LoVo (cell line): ENCODE measurements around the gene PCBP3.
"Not testable (repeated sequence)": the region's sequence is repeated elsewhere in the genome, so short reads cannot be mapped to it uniquely, and the experiment has no call there.

Experiments used
- DNase-seq: peaks from one replicate; pipeline ENCODE4 v3.0.0-alpha.2; 2016; ENCODE audit warnings: low spot score

The PCBP3 gene

GRCh38 chr21:45845770-45846090 is 202.2 kb downstream of the PCBP3 start:
- no peak for DNase-seq

GRCh38 chr21:45846373-45847160 is 203.0 kb downstream of the PCBP3 start:
- DNase-seq = no peak

GRCh38 chr21:45847870-45848269 is 204.3 kb downstream of the PCBP3 start:
- no peak for DNase-seq

DNA sequence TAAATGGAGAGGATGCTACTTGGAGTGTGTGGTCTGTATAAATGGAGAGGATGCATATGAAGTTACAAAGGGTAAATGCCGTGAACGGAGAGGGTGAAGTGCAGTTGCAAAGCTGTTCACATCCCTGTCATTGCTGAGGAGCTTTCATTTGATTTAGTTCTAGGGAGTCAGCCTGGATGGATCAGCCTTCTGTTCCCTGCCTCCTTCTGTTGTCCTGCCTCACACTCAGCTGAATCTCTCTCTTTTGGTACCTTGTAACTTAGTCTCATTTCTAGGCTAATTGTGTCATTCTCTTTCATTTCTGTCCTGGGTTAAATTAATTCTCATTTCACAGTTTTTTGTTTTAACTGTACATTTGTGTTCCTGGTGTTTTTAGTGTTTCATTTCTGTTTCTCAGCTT is 204.8 kb downstream of the PCBP3 start:
- DNase-seq = no peak

DNA sequence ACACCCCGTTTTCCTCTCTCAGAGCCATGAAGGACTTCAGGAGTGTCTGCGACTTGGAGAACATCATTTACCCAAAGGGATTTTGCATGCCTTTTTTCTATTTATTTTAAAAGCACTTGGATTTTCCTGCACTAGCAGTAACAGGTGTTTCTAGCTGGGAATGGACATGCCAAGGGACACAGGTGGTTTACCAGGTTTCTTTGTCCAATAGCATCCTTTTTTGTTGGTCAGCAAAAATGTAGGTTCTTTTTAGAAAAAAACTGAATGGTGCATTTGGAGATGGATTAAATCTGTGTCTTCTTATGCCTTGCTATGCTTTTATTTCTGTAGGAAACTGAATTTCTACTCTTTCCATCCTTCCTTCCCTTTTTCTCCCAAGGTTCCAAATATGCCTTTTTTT is 205.3 kb downstream of the PCBP3 start:
- no peak for DNase-seq

- no peak for DNase-seq
Measured at GRCh38 chr21:45849651-45850050, 206.1 kb downstream of the PCBP3 start.

DNA sequence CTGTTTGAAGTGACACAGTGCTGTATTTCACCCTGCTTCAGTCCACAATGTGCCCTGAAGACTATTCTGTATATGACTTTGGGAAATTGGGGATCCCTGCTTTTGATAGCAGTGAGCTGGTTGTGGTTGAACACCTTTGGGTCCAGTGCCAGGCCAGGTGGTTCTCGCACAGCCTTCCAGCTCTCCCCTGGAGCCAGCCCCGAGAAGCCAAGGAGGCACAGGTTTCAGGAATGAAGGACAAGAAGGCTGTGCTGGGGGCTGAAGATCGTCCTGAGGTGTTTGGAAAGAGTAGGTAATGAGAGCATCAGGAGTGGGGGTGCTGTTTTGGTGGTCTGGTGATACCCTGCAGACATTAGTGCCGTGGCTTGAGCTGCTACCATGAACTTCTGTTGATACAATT is 206.7 kb downstream of the PCBP3 start:
- no peak for DNase-seq

DNA sequence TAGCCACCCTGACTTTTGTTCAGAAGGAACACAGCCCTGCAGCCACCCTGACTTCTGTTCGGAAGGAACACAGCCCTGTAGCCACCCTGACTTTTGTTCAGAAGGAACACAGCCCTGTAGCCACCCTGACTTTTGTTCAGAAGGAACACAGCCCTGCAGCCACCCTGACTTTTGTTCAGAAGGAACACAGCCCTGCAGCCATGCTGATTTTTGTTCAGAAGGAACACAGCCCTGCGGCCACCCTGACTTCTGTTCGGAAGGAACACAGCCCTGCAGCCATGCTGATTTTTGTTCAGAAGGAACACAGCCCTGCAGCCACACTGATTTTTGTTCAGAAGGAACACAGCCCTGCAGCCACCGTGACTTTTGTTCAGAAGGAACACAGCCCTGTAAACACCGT is 208.9 kb downstream of the PCBP3 start:
- DNase-seq = not testable (repeated sequence)

DNA sequence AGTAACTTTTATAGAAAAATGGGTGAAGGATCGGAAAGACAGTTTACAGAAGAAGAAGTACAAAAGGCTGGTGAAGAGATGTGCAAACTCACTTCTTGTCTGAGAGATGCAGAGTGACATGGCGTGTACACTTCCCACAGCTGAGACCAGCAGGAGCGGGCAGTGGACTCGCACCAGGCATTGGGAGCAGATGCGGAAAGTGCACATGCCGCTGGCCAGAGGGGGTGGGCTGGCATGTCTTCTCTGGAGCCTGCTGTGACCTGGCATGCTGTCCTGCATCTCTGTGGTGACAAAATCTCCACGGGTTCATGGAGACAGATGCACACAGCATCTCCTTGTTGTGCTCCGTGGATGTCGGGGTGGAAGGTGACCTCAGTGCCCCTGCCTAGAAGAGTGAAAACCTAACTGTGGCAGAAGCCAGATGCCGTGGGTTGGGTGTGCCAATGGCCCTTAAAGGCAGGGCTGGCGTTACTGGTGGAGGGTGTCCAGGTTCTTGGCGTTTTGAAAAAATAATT is 209.4 kb downstream of the PCBP3 start:
- no peak for DNase-seq

DNA sequence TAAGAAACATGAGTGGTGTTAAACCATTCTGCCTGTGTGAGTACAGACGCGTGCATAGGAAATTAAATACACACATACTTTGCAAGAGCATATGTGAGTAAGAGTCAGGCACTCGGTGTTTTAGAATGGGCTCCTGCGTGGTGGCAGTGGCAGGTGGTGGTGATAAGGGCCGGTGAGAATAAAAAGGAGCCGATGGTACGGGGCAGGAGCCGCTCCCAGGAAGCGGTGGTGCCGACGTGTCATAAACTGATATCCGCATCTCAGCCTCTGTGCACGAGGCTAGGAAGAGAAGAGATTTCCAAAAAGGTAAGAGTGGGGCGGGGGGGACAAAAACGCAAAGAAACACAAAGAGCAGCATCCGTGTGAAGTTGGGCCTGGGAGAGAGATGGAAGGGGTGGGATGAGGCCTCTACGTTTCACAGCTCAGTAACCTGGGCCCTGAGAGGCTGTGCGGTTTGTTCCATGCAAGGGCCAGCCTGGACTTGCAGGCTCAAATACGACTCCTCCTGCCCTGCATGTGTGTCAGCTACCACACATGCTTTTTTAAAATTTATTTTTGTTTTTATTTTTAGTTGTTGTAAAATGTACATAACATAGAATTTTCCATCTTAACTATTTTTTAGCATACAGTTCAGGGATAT is 210.3 kb downstream of the PCBP3 start:
- DNase-seq = no peak

- no peak for DNase-seq
Measured at GRCh38 chr21:45854690-45855247, 211.2 kb downstream of the PCBP3 start.

DNA sequence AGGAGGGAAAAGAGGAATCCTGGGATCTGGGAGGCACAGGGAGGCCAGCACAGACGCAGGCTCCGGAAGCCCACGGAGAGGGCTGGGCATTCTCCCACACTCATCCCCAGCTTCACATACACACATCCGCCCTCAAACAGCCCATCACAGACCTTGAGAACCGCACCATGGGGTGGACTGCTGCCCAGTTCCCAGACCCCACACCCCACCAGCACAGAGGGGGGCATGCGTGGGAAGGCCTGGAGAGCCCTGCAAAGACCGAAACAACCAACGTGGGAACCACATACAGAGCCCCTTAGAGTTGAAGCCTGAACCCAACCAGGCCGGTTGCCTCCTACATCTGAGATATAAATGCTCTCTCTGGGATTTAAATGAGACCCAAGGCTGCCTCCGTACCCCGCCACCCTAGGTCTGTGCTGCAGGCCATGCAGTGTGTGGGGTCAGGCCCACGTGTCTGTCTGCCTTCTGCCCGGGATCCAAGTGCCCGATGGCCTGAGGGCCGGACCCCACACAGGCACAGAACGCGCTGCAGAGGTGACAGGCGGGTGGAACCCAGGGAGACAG is 211.8 kb downstream of the PCBP3 start:
- no peak for DNase-seq

GRCh38 chr21:45856442-45856841 is 212.9 kb downstream of the PCBP3 start:
- no peak for DNase-seq

DNA sequence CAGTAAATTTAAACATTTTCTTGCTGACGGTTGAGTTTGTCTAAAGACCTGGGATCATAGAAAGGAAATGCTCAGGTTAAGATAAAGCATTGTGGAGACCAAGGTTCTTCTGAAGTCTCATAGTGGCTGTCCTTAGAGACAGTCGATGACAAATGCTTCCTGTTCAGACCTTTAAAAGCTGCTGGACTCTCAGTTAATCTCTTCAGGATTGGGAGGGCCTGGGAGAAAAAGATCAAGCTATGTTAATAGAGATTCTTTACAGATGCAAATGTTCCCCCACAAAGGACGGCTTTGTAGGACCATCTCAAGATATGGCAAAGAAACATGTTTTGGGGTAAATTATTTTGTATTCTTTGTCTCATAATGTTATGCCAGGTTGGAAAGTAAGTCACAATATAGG is 213.4 kb downstream of the PCBP3 start:
- no peak for DNase-seq

- no peak for DNase-seq
Measured at GRCh38 chr21:45857761-45858160, 214.2 kb downstream of the PCBP3 start.

- DNase-seq = no peak
Measured at GRCh38 chr21:45858180-45858579, 214.7 kb downstream of the PCBP3 start.

DNA sequence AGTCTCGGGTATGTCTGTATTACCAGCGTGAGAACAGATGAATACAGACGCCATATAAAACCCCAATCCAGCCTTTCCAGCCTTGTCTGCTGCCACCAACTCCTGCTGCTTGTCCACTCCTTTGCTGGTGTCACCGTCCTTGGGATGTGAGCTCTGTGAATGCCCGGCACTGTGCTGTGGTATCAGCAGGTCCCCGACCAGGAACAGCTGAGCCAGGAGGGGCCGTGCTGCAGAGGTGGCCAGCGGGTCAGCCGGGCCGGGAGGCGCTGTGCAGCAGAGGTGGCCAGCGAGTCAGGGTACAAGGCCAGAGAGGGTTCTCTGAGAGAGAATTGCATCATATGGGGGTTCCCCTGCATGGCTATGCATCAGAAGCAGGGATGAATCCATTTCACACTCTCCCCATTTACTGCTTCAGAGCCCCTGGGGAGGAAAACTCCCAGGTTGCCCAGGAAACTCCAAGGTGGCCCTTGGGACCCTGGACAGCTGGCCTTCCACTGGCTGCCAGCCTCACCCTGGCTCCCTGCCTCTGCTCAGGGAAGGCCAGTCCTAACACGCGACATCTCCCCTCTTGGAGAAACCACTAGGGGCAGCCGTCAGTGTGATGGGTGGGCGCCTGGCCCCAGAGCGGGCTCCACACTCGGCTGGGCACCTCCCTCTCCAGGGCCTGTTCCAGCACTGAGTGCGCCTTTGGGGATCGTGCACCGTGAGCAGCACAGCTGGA is 215.7 kb downstream of the PCBP3 start:
- no peak for DNase-seq

GRCh38 chr21:45859762-45860357 is 216.3 kb downstream of the PCBP3 start:
- no peak for DNase-seq

GRCh38 chr21:45860493-45861155 is 217.1 kb downstream of the PCBP3 start:
- DNase-seq = no peak

GRCh38 chr21:45861156-45861870 is 217.8 kb downstream of the PCBP3 start:
- DNase-seq = no peak
